Measurements from ENCODE around the gene ZNF691. TPM values are rescaled to one million over a fixed set of nuclear protein-coding genes. Genes with fewer than 3 reads are reported as not detected.

ZNF691 gene
- total RNA-seq, result 5.5 and 6.5 TPM in 2 replicates

GRCh38 chr1:42846257-42847110 lies at the start of gene ZNF691:
ZNF691 (plus strand) TSS chr1:42846613; CDS start chr1:42849659, 3,046 bp downstream.

GRCh38 chr1:42816585-42817439 lies 29.6 kb upstream of the ZNF691 start, which contains the start of the genes ERMAP and SVBP:
ERMAP (plus strand) TSS chr1:42817122; CDS start chr1:42830449, 13,327 bp downstream.
SVBP (minus strand) TSS chr1:42817397; CDS start chr1:42816544, 853 bp downstream.

Other genes with a start within 250 kb of the ZNF691 start
- gene PPIH, start 188.2 kb upstream of the ZNF691 start, total RNA-seq, result 22.4 and 36.1 TPM in 2 replicates
- gene YBX1, start 164.2 kb upstream of the ZNF691 start, total RNA-seq, result 650 and 667 TPM in 2 replicates
- not detected in 2 replicates for gene CLDN19, start 106.4 kb upstream of the ZNF691 start, total RNA-seq
- gene P3H1, start 79.6 kb upstream of the ZNF691 start, total RNA-seq, result 196 and 209 TPM in 2 replicates
- gene C1orf50, start 79.4 kb upstream of the ZNF691 start, total RNA-seq, result 2.8 and 5.8 TPM in 2 replicates
- gene TMEM269, start 61.6 kb upstream of the ZNF691 start, total RNA-seq, result not detected in 2 replicates
- 5.5 and 8.5 TPM in 2 replicates for gene ERMAP, start 29.5 kb upstream of the ZNF691 start, total RNA-seq
- gene SVBP, start 29.2 kb upstream of the ZNF691 start, total RNA-seq, result 11.0 and 22.0 TPM in 2 replicates
- 244 and 270 TPM in 2 replicates for gene SLC2A1, start 112.3 kb downstream of the ZNF691 start, total RNA-seq